ENCODE measurements around the gene IFT25. TPM values are rescaled to one million over a fixed set of nuclear protein-coding genes. Genes with fewer than 3 reads are reported as not detected.

Gene IFT25
- total RNA-seq, 1 experiment from 2014 or later = 38.3 TPM

DNA sequence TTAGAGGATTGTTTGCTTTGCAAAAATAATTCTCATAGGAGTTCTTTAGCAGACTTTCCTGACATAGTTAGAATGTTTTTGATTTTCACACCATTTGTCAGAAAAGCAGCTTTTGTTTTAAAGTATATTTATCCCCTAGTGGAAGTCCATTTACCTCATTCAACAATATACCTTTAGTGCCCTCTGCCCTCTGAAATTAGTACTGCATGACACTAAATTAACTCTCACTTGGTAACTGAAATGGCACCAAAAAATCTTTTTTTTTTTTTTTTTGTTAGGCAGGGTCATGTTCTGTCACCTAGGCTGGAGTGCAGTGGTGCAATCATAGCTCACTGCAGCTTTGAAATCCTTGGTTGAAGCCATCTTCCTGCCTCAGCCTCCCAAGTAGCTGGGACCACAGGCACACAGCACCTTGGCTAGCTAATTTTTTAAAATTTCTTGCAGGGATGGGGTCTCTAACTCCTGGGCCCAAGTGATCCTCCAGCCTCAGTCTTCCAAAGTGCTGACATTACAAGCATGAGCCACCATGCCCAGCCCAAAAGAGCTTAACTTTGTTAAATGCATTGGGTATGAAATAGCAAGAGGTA, 14.3 kb upstream of the IFT25 start:
- DNase-seq (ENCODE audit: low spot score) = no peak
- in situ Hi-C loops (cut with HindIII; ENCODE audit: low sequenced_read_pairs) = no loop called here

DNA sequence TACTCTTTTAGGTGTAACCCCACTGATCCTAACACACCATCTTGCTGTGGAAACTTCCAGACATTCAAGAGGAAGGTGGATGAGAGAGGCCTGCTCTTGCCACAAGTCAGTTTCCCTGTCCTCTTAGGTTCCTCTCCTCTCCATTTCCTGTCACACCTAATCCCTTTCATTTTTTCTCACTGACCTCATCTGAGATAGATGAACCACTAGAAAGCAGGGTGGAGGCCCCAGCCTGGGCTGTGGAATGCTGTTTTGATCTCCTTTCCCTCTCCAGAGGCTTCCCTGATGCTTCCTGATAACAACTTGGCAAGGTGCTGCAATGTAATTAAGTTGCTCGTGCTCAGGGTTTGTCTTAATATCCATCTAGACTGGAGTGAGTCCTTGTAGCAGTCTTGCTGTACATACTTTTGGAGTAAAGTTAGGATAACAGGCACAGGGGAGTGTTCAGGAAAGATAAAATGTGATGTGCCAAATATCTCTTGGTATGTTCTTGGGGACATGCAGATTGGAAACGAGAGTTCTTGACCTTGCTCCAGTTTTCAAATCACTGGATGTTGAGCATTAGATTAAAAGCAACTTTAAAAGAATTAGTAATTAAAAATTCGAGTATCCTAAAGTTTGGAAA, 11.8 kb upstream of the IFT25 start:
- in situ Hi-C loops (cut with HindIII; ENCODE audit: low sequenced_read_pairs) = no loop called here
- DNase-seq (ENCODE audit: low spot score) = no peak

DNA sequence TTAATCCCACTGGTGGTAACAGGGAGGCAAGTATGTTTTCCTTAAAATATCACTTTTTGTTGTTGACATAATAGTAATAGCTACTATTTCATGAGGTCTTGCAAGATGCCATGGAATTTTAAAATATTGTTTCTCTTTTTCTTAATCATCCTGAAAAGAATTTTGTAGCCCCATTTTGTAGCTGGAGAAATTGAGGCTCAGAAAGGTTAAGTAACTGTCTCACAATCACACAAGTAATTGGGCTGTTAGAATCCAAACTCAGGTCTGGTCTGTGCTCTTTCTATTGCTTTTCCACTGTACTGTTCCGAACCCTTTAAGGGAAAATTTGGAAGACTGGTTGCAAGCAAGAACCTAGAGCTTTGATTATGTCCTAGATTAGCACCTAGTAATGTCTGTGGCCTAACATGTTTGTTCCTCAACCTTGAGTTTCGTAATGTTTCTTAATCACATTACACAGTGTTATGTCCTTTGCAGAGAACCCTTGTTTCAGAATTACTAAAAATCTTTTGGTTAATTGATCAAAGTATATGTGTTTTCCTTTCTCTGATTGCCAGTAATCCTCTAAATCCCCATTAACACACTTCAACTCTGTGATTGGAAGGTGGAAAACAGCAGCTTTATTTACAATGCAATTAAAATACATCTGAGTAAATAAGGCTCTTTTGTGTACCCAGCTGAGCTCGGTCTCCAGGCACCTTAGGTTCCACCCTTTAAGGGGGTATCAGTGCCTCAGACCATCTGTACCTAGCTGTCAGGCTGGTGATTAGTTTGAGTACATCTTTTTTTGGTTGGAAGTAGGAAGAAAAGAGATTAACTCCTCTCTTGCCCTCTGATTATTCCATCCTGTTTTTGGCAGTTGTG, 11.0 kb upstream of the IFT25 start:
- no peak for DNase-seq (ENCODE audit: low spot score)
- in situ Hi-C loops (cut with HindIII; ENCODE audit: low sequenced_read_pairs) = no loop called here

DNA sequence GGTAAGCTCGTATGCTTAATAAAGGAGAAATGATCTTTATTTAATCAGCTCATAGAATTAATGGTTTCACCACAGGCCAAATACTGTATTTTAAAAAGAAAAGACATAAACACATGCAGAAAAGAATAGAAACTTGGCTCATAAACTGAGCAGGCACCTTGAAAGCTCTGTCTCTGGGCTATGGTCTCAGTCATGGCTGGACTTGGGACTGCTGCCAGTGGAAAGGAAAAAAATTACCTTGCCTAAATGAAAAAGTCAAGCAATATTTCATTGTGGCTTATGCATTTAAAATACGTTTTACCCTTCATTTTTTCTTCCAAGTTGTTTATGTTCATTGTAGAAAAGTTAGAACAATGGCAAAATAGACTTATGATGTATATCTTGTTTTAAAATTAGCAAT, 8.6 kb upstream of the IFT25 start:
- in situ Hi-C loops (cut with HindIII; ENCODE audit: low sequenced_read_pairs) = no loop called here
- no peak for DNase-seq (ENCODE audit: low spot score)

DNA sequence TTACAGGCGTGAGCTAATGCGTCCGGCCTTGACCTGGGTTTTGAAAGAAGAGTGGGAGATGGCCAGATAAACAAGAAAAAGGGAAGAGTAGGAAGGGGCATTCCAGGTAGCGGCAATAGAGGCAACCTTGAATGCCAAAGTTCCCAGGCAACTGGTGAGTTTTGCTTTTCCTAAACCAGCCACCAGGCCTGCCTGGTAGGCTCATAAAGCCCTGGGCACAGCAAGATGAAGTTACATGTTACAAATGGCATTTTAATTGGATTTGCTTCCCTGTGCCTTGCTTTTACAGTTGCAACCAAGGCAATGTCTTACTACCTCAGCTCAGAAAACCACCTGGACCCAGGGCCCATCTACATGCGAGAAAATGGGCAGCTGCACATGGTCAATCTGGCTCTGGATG, 6.2 kb upstream of the IFT25 start:
- DNase-seq (ENCODE audit: low spot score) = no peak
- in situ Hi-C loops (cut with HindIII; ENCODE audit: low sequenced_read_pairs) = no loop called here

DNA sequence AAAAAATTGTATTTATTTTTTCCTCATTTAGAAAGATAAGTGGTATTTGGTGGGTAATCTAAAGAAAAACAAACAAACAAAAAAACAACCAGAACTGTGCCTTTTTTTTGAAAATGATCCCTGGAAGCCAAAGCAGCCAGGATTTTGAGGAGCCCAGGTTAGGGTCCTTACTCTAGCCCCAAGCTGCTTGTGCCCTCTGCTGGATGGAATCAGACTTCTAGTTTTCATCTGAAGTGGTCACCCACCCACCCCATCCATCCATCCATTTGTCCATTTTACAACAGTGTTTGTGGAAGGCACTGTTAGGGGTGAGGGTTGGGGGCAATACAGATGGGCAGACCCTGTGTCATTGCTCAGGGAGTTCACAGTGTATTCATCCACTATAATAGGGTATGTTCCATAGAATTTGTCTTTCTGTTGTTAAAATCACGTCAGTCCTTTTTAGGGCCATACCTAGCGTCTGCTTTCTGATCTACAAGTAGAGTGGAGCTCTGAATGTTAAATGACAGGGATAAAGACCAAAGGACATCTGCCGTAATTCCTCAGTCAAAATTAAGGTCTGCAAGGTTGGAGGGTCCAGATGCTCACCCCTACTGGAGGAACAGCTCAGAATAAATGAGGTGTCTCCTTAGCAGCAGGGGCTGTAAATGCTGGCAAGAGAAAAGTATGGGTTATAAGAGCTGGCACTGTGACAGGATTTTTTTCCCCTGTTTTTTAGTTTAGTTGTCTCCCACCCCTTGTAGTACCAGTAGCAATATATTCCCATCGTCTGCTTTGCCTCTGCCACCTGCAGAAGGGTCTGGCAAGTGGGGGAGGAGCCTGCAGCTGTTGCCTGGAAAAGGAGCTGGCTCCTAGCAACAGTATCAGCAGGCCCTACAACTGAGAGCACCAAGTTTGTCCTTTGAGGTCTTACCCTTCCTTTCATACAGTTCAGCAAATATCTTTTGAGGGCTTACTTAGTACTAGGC, 3.8 kb upstream of the IFT25 start:
- peak; percentile 47 for DNase-seq (ENCODE audit: low spot score)
- in situ Hi-C loops (cut with HindIII; ENCODE audit: low sequenced_read_pairs) = no loop called here

DNA sequence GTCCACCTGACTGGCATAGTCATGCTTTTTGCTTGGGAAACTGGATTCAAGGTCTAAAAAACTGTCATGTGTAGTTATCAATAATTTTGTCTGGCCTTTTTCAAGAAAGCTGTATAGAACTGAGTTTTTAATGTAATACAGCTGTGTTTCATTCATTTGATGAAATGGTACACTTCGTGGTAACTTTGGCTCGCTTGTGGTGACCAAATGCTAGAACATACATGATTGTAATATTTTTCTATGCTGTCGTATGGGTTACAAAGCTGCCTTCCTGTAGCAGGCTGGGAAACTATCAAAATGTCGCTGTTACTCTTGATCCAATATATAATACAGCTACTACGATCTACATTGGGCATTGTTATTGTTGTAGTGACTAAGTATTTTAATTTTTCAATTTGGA, 2.8 kb upstream of the IFT25 start:
- DNase-seq (ENCODE audit: low spot score) = peak; percentile 4
- in situ Hi-C loops (cut with HindIII; ENCODE audit: low sequenced_read_pairs) = no loop called here

DNA sequence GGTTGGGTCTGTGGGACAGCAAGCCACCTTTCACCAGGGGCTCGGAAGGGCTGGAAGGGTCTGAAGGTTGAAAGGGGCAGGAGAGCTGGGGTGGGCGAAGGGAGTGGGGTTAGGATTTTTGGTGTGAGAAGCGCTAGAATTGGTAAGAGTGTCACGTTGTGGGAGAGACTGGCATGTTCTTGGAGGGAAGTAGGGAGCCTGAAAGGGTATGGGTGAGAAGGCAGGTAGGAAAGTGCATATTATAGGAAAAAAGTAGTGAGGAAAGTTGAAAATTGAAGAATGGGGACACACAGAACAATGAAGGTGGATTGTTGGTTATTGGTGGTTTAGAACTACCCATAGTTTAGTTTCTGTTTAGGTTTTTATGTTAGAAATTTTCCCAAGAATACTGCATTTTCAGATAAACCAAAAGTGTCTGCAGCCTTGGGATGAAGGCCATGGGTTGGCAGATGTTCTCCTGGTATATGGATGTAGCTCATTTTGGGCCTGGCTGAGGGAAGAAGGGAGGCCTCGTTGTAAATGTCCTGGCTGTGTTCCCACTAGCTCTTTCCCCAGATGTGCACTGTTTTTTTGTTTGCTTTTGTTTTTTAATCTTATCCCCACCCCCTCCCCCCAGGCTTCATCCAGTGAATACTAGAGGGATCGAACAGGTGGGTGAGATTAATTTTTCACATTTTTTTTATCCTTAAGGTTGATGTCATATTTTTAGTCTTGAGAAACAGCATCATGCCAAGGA, 1.8 kb upstream of the IFT25 start:
- peak; percentile 25 for DNase-seq (ENCODE audit: low spot score)
- in situ Hi-C loops (cut with HindIII; ENCODE audit: low sequenced_read_pairs) = no loop called here

DNA sequence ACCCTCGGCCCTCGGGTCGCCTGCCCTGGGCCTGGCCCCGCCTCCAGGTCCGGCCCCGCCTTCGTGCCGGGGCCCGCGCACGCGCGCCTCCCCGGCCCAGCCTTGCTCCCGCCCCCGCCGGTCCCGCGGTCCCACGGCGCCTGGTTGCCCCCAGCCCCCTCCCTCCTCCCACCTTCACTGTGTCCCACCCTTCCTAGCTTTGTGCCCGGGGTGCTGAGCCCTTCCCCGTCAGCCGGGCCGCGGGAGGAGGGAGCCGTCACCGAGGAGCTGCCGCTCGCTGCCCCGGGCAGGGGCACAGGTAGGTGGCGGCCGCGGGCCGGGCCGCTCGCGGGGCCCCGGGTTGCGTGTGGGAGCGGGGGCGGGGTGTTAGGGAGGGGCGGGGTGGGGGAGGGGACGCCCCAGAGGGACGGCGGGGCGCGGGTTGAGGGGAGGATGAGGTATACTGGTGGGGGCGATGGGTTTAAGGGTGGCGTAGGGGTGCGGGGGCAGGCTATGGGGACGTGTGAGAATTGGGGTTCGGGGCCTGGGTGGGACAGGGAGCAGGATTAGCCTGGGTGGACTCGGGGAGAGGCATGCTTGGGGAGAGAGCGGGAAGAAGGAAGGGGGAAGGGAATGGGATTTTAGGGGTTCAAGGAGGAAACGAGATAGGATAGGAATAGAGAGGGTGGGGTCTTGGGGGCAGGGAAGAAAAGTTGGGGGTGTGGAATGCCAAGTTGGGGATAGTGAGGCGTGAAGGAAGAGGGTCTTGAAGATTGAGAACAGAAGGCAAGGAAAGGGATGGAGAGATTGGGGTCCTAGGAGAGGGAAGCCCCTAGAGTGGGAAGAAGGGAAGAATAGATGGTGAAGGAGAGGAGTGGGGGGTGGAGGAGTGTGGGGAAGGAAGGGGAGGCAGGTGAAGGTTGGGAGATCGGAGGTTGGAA, 1.0 kb upstream of the IFT25 start, which contains the start of gene LRRC42:
Gene LRRC42 (plus strand): TSS at position 99 of the 920 bp plus-strand sequence. CDS start 5,650 bp downstream, outside the sequence.
- DNase-seq (ENCODE audit: low spot score) = no peak
- in situ Hi-C loops (cut with HindIII; ENCODE audit: low sequenced_read_pairs) = no loop called here

DNA sequence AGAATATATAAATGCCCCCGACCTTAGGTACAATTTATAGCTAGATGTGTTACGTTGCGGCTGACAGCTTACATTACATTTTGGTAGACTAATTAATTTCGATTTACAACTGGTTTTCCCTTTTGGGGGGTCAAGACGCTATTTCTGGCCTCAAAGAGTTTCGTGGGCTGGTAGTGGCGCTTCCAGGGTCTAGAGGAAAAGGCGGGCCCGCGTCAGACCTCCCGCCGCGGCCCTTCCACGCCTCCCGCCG, 391 bp downstream of the IFT25 start:
- no peak for DNase-seq (ENCODE audit: low spot score)
- in situ Hi-C loops (cut with HindIII; ENCODE audit: low sequenced_read_pairs) = no loop called here

DNA sequence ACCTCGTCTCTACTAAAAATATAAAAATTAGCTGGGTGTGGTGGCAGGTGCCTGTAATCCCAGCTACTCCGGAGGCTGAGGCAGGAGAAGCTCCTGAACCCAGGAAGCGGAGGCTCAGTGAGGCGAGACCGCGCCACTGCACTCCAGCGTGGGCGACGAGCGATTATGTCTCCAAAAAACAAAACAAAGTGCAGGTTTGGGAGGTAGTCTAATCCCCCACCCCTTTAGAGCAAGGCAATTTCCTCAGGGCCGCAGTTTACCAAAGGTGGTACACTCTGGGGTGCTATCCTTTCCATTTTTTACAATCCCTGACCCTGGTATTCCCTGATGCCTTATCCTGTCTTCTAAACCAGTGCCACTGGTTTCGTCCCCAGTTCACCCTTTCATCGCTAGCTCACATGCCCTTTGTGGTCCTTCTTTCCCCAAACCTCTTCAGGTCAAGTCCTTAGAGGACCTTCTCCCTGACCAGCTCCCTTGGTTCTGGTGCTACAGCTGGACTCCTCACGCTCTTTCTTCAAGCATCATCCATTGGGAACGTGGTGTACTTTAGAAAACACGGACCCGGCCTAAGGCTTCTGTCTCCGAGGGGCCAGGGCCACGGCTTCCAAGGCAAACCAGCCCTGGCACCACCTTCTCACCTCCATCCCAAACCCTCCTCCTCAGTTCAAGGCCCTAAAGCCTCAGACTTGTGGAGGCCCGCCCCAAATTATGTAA, 873 bp downstream of the IFT25 start:
- peak; percentile 27 for DNase-seq (ENCODE audit: low spot score)
- in situ Hi-C loops (cut with HindIII; ENCODE audit: low sequenced_read_pairs) = no loop called here

DNA sequence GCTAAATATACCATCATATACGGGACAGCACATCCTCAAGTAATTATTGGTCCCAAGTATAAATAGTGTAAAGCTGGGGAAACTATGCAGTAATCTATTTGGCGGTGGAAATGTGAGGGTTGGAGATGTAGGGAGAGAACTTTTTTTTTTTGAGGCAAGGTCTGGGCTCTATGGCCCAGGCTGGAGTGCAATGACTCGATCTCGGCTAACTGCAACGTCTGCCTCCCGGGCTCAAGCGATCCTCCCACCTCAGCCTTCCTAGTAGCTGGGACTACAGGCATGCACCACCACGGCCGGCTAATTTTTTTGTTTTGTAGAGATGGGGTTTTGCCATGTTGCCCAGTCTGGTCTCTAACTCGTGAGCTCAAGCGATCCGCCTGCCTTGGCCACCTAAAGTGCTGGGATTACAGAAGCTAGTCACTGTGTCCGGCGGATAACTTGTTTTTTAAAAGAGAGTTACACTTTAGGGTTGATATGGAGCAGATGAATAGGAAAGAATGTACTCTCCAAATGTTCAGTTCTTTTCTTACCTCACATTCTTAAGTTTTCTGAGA, 1.9 kb downstream of the IFT25 start:
- DNase-seq (ENCODE audit: low spot score) = no peak
- in situ Hi-C loops (cut with HindIII; ENCODE audit: low sequenced_read_pairs) = no loop called here

DNA sequence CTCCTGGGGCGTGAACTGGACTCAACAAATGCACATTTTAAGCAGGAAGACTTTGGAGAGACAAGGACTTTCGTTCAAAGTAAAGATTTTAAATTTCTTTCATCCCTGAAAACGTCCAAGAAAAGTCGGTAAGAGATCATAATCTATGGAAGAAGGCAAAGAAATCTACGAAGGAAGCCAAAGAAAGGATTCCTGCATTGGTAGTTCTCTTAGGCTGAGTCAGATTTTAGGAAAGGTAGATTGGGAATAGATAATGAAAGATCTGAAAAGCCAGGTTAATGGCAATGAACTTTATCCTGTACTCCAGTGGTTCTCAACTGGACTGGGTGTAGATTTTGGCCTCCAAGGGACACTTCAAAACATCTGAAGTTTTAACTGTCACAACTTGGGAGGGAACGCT, 2.4 kb downstream of the IFT25 start:
- DNase-seq (ENCODE audit: low spot score) = no peak
- in situ Hi-C loops (cut with HindIII; ENCODE audit: low sequenced_read_pairs) = no loop called here

DNA sequence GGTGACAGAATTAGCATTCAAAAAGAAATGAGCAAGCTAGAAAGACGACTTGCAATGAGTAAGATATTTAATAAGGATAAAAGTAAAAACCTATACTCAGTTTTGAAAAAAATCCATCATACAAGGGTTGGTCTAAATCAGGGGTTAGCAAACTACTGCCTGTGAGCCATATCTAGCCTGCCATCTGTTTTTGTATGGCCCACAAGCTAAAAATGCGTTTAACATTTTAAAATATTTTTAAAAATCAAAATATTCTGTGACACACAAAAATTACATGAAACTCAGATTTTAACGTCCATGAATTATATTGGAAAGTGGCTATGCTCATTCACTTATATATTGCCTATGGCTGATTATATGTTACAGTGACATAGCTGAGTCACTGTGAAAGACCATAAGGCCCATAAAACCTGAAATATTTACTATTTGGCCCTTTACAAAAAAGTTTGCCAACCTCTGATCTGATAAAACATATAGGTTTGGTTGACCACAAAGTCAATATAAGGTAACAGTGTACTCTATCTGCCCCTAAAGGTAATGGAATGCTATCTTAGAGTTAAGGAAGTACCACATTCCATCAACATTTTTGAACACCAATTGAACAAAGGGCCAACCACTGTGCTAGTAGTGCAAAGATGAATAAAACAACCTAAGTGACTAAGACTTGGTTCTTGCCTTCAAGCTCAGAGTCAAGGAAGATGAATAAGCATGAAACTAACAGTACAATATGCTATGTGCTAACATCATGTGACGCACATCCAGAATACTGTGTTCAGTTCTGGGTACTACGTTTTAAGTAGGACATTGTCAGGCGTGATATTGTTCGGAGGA, 3.2 kb downstream of the IFT25 start:
- no peak for DNase-seq (ENCODE audit: low spot score)
- in situ Hi-C loops (cut with HindIII; ENCODE audit: low sequenced_read_pairs) = no loop called here

DNA sequence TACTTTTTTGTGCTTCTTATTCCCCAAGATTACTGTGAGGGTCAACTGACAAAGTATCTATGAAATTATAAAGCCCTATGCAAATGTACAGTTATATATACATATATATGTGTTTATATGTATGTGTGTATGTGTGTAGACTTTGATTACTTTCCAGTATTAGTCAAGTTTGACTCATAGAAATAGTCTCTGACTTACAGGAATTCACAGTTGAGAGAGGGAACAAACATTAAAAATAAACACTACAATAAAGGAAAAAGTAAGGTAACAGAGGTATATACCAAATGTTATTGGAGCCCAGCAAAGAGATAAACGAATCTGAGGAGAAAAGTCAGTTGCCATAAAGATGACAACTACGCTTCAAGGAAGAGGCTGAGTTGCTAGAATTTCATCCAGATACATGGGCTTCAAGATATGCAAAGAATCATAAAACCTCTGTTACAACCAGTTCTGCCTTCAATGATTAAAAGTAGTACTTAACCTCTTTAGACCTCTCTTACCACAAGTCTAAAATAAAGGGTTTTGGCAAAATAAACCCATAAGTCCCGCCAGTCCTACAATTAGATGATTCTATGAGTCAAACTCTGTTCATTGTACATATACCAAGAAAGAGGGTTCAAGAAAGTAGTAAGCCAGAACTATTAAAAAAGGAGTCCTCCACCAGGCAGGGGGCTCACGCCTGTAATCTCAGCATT, 7.2 kb downstream of the IFT25 start:
- in situ Hi-C loops (cut with HindIII; ENCODE audit: low sequenced_read_pairs) = no loop called here
- no peak for DNase-seq (ENCODE audit: low spot score)

DNA sequence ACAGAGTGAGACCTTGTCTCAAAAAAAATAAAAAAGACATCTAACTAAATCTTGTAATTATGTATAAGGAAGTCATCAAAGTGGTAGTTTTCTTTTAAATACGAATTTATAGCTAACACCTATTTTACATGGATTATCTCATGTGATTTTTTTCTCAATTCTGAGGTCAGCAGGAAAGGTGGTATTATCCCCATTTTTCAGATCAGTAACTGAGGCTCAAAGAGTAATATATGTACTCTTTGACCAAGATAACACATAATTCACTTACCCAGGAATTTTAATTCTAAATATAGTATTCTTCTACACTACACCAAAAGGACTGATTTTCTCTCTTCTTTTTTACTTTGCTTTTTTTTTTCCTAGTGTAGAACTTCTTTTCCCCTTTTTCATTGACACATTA, 9.1 kb downstream of the IFT25 start:
- no peak for DNase-seq (ENCODE audit: low spot score)
- in situ Hi-C loops (cut with HindIII; ENCODE audit: low sequenced_read_pairs) = no loop called here

Data from G401 (cell line).